ENCODE measurements around the gene EFNA5. TPM values are rescaled to one million over a fixed set of nuclear protein-coding genes. Genes with fewer than 3 reads are reported as not detected.

EFNA5 gene
- total and polyA plus RNA-seq, 2 of the 8 experiments (the other 6 are each of a cell fraction or from before 2014, with no cell fraction given): 9.6 to 21.8 TPM

- Histone ChIP-seq H2BK120ac (replicated peaks; ENCODE audit: low read depth, low read length) (no peak overlapping the region), H4K91ac (replicated peaks; ENCODE audit: insufficient read length, low read length) (no peak overlapping the region), H2AFZ (ENCODE audit: low read length) (no peak overlapping the region), H2BK20ac (ENCODE audit: low read length) (no peak overlapping the region), H4K20me1 (replicated peaks in 1 of 2; ENCODE audit: control insufficient read depth in 1 of 2, insufficient read depth in 2 of 2, low read length in 2 of 2) (no peaks in the 10 kb centered on the region), H3K4ac (replicated peaks; ENCODE audit: insufficient read length, low read depth, low read length) (no peak overlapping the region), H3K27ac (ENCODE audit: low read depth, low read length) (no peak overlapping the region), H3K23me2 (ENCODE audit: low read depth, low read length) (no peaks in the 10 kb centered on the region), H2BK5ac (ENCODE audit: low read depth, low read length) (no peak overlapping the region), H3K9ac (replicated peaks in 1 of 4; ENCODE audit: extremely low read depth in 1 of 4, low read depth in 3 of 4, low read length in 3 of 4) (no peak overlapping the region), H2BK15ac (ENCODE audit: low read length) (no peak overlapping the region), H3K23ac (ENCODE audit: insufficient read length) (no peak overlapping the region), H3K4me1 (replicated peaks in 1 of 4; ENCODE audit: control insufficient read depth in 3 of 4, insufficient read depth in 4 of 4, low read length in 3 of 4) (no peaks in the 10 kb centered on the region), H3K14ac (ENCODE audit: insufficient read length) (no peak overlapping the region), H3K79me1 (ENCODE audit: low read depth, low read length) (no peaks in the 10 kb centered on the region), H2AK5ac (ENCODE audit: low read depth, low read length) (no peak overlapping the region), H2BK12ac (ENCODE audit: low read depth, low read length) (no peak overlapping the region), H3K9me3 (ENCODE audit: insufficient read depth in 2 of 2, low read depth in 1 of 2, low read length in 1 of 2) (no peaks in the 10 kb centered on the region), H3K18ac (ENCODE audit: extremely low read depth, low read length) (no peak overlapping the region), H3K56ac (replicated peaks; ENCODE audit: insufficient read length, low read depth, low read length) (no peak overlapping the region), H4K8ac (ENCODE audit: extremely low read depth, insufficient read depth, low read length) (no peak overlapping the region), H3K4me2 (ENCODE audit: insufficient read depth in 1 of 2, low read depth in 2 of 2, low read length in 2 of 2) (no peak overlapping the region), H3K4me3 (ENCODE audit: extremely low read depth in 1 of 4, insufficient read depth in 2 of 4, low read depth in 3 of 4, low read length in 4 of 4) (no peak overlapping the region), H3K36me3 (ENCODE audit: control insufficient read depth in 2 of 4, insufficient read depth in 4 of 4, low read length in 3 of 4) (no peaks in the 10 kb centered on the region), H4K5ac (ENCODE audit: insufficient read length, low read depth, low read length) (no peak overlapping the region), H3K79me2 (ENCODE audit: control insufficient read depth in 1 of 2, insufficient read depth in 2 of 2, low read length in 2 of 2) (no peaks in the 10 kb centered on the region), H3K27me3 (replicated peaks in 1 of 4; ENCODE audit: control insufficient read depth in 3 of 4, extremely low read depth in 1 of 4, insufficient read depth in 3 of 4, low read length in 3 of 4) (no peaks in the 10 kb centered on the region)
- POLR2A ChIA-PET (ENCODE audit: partially characterized antibody): no interaction called here
- CTCF ChIA-PET (ENCODE audit: partially characterized antibody): interaction anchor here (0.6 to 1.5 kb wide), 3 partner anchors 9 to 65 kb away, joined by 3 to 4 read pairs (median 3); no protein-coding TSS in a partner anchor
- 90% methylated on average over 2 of the region's 2 CpGs; no CpG with 5 or more reads in 1 of the 2 experiments for WGBS, 2 experiments (ENCODE audit: extremely low coverage in 1 of 2, insufficient coverage in 1 of 2, insufficient read length in 1 of 2, insufficient replicate concordance in 2 of 2, low coverage in 1 of 2, low lambda C conversion rate in 2 of 2, missing lambda C conversion rate in 1 of 2)
- FAIRE-seq (no peak), DNase-seq (ENCODE audit: low read depth in 1 of 2, low spot score in 2 of 2) (no peak)
- TF ChIP-seq SAP30 (IDR thresholded peaks at IDR 0.05; ENCODE audit: insufficient read depth, insufficient replicate concordance, low read length) (no peak), CBX5 (IDR thresholded peaks at IDR 0.05; ENCODE audit: low read depth, low read length) (no peak), CTBP2 (IDR thresholded peaks at IDR 0.05; ENCODE audit: borderline replicate concordance, insufficient read depth, insufficient read length, low read length) (no peak), ASH2L (IDR thresholded peaks at IDR 0.05; ENCODE audit: low read length) (no peak), KDM4A (IDR thresholded peaks at IDR 0.05; ENCODE audit: low read depth, low read length, severe bottlenecking) (no peak), NANOG (IDR thresholded peaks at IDR 0.05; ENCODE audit: insufficient read depth, low read depth, low read length, poor library complexity, severe bottlenecking) (no peak), HDAC2 (IDR thresholded peaks at IDR 0.05; ENCODE audit: borderline replicate concordance in 1 of 2, low read depth in 2 of 2, low read length in 2 of 2) (no peak), NRF1 (IDR thresholded peaks at IDR 0.05; ENCODE audit: low read depth, low read length) (no peak), RBBP5 (IDR thresholded peaks at IDR 0.05; ENCODE audit: borderline replicate concordance, low read depth, low read length) (no peak), CREB1 (IDR thresholded peaks at IDR 0.05) (no peak)
- TF ChIP-seq, protein P1, sequence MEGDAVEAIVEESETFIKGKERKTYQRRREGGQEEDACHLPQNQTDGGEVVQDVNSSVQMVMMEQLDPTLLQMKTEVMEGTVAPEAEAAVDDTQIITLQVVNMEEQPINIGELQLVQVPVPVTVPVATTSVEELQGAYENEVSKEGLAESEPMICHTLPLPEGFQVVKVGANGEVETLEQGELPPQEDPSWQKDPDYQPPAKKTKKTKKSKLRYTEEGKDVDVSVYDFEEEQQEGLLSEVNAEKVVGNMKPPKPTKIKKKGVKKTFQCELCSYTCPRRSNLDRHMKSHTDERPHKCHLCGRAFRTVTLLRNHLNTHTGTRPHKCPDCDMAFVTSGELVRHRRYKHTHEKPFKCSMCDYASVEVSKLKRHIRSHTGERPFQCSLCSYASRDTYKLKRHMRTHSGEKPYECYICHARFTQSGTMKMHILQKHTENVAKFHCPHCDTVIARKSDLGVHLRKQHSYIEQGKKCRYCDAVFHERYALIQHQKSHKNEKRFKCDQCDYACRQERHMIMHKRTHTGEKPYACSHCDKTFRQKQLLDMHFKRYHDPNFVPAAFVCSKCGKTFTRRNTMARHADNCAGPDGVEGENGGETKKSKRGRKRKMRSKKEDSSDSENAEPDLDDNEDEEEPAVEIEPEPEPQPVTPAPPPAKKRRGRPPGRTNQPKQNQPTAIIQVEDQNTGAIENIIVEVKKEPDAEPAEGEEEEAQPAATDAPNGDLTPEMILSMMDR (IDR thresholded peaks at IDR 0.05; ENCODE audit: control extremely low read depth in 1 of 3, insufficient read depth in 1 of 3, low read depth in 1 of 3, low read length in 3 of 3): no peak
Measured at GRCh38 chr5:107356891-107357290, 313.8 kb downstream of the EFNA5 start.

All from H1 (cell line).